ENCODE results near the gene KLK12.

KLK12 gene

DNA sequence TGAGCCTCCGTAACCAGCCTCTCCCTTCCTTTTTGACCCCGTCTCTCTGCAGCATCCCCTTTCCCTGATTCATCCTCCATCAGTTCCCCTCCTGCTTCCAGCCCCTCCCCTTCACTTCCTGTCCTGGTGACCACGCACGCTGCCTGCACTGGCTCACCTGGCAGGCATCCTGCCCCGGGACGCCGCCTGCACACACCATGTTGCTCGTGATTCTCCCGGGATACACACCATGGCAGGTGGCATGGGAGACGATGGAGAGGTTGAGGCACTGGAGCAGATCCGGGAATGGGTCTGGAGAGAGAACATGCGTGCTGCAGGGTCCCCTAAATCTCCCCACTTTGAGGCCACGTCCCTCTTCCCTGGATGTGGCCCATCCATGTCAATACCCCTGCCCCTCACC lies 4.2 kb downstream of the KLK12 start:
- no peak for TF ChIP-seq ZFX (IDR thresholded peaks at IDR 0.05; ENCODE audit: borderline replicate concordance)
- TF ChIP-seq, protein P1, sequence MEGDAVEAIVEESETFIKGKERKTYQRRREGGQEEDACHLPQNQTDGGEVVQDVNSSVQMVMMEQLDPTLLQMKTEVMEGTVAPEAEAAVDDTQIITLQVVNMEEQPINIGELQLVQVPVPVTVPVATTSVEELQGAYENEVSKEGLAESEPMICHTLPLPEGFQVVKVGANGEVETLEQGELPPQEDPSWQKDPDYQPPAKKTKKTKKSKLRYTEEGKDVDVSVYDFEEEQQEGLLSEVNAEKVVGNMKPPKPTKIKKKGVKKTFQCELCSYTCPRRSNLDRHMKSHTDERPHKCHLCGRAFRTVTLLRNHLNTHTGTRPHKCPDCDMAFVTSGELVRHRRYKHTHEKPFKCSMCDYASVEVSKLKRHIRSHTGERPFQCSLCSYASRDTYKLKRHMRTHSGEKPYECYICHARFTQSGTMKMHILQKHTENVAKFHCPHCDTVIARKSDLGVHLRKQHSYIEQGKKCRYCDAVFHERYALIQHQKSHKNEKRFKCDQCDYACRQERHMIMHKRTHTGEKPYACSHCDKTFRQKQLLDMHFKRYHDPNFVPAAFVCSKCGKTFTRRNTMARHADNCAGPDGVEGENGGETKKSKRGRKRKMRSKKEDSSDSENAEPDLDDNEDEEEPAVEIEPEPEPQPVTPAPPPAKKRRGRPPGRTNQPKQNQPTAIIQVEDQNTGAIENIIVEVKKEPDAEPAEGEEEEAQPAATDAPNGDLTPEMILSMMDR (IDR thresholded peaks at IDR 0.05) = no peak
- no peak overlapping the region for H3K27ac ChIP-seq

DNA sequence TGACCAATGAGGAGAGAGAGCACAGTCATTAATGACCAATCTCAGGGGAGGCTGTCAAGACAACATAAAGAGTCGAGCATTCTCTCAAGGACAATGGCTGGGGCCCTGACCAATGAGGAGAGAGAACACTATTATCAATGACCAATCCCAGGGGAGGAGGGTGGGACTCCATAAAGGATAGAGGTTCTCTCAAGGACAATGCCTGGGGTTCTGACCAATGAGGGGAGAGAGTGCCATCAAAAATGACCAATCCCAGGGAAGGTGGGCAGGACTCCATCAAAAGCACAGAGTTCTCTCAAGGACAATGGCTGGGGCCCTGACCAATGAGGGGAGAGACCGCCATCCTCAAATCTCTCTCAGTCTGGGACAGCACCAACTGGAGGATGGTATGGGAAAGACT lies 5.1 kb downstream of the KLK12 start:
- no peak overlapping the region for H3K27ac ChIP-seq
- no peak for TF ChIP-seq ZFX (IDR thresholded peaks at IDR 0.05; ENCODE audit: borderline replicate concordance)
- TF ChIP-seq, protein P1 (IDR thresholded peaks at IDR 0.05) = no peak

DNA sequence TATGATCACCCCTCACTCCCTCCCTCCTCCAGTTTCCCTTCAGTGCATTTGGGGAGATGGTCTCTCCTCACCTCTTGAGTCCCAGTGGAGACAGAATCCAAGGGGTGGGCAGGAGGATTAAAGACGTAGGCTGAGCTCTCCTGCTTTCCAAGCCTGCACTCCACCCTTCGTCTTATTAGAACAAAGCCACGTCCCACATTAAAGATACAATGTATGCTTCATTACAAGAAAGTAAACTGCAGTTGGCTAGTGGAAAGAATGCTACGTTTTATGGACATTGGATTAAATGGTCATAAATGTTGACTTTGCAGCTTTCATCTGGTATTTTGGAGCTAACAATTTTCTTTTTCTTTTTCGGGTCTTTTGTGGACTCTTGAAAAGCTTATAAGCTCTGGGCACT lies 6.9 kb downstream of the KLK12 start:
- TF ChIP-seq ZFX (IDR thresholded peaks at IDR 0.05; ENCODE audit: borderline replicate concordance) = no peak
- TF ChIP-seq, protein P1 (IDR thresholded peaks at IDR 0.05) = no peak
- no peak overlapping the region for H3K27ac ChIP-seq

DNA sequence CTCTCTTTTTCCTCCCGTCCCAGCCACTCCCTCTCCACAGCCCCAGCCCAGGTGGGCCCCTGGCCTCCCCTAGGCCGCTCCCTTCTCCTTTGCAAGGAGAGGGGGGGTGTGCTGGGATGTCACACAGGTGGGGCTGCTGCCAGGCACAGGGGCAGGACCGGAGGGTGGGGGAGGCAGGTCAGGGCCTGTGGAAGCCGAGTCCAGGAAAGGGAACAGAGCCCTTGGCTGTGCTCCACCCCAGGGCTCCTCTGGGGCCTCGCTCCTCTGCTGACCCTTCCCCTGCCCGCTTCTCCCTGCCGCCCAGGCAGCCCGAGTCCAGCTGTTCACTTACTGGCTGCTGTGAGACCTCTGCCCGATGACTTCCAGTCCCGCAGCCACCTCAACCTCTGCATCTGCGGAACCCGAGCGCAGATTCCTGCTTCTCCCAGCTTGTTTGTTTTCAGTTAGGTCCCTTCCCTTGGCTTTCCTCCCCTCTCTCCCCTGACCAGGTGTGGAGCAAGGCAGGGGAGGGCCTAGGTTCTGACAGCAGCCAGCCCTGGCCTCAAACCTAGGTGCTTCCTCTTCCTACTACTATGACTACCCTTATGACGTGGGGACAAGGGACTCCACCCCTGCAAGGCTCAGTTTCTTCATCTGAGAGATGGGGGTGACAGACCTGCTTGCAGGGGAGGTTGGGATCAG lies 7.5 kb downstream of the KLK12 start:
- TF ChIP-seq, protein P1 (IDR thresholded peaks at IDR 0.05) = no peak
- TF ChIP-seq ZFX (IDR thresholded peaks at IDR 0.05; ENCODE audit: borderline replicate concordance) = no peak
- H3K27ac ChIP-seq = peak overlapping the region; percentile 52; the same call in 1 of the 2 replicates

DNA sequence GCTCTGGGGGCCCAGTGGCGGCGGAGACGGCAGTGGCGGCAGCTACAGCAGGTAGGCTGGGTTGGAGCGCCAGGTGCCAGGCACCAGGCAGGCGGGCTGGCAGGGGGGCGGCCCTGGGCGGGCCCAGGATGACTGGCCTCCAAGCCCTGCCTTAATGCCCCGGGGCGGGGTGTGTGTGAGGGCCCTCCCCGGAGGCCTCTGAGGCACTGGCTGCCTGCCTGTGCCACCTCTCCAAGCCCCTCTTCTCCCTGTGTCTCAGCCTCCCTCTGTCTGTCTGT lies 8.3 kb downstream of the KLK12 start, which contains the start of gene KLK11:
KLK11 (minus strand) TSS at position 63 of the 278 bp plus-strand sequence. CDS start 985 bp downstream, outside the sequence.
- H3K27ac ChIP-seq = peak within 1 kb of the TSS; percentile 52
- TF ChIP-seq, protein P1 (IDR thresholded peaks at IDR 0.05) = no peak
- TF ChIP-seq ZFX (IDR thresholded peaks at IDR 0.05; ENCODE audit: borderline replicate concordance) = no peak

DNA sequence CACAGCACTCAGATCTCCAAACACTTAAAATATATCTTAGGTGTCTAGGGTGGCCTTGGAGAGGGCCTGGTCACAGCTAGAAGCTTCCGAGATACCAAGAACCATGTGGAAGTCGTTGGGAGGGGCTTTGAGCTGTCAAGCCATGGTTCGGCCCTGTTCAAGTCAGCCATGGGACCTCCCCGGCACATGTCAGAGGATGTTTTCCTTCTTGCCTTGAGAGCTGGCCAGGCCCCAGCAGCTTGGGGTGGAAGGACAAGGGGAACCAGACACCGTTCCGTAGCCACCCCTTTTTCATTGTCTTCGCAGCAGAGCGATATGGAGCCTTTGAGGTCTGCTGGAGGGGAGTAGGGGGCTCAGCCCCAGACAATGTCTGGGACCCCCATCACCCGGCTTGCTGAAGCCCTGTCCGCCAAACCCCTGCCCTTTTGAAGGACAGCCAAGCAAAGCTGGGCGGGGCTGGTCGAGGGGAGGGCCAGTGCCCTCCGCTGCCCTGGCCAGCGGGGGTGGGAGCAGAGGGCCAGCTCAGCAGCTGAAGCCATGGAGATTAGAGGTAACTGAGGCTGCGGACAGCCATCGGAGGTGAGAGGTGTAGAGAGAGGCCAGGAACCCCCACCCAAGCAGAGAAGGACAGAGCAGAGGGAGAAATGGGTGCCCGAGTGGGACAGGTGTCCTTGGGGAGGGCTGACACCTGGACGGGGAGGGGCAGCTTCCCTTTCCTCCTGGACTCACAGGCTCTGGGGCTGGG lies 8.8 kb downstream of the KLK12 start:
- TF ChIP-seq, protein P1 (IDR thresholded peaks at IDR 0.05) = no peak
- TF ChIP-seq ZFX (IDR thresholded peaks at IDR 0.05; ENCODE audit: borderline replicate concordance) = no peak
- peak overlapping the region; percentile 52 for H3K27ac ChIP-seq

DNA sequence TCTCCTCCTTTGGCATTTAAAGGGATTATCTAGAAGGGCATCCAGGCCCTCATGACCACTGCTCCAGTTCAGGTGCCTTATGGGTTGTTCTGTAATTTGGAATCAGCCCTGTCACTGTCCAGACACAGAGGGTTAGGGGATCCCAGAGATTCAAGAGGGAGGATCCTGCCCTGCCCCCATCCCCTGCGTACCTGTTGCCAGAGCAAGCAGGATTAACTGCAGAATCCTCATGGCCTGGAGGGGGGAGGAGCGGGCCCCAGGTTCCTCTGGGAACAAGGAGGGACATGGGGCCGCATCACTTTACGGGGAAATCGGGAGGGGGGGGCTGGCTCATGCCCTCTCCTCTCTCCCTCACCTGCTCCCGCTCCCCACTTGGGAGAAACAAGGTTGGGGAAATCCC lies 9.4 kb downstream of the KLK12 start:
- peak overlapping the region; percentile 52 for H3K27ac ChIP-seq
- TF ChIP-seq ZFX (IDR thresholded peaks at IDR 0.05; ENCODE audit: borderline replicate concordance) = no peak
- TF ChIP-seq, protein P1 (IDR thresholded peaks at IDR 0.05) = no peak

All from 22Rv1 (cell line).